H9 (cell line): ENCODE measurements around the gene NUDT21. TPM values are rescaled to one million over a fixed set of nuclear protein-coding genes. Genes with fewer than 3 reads are reported as not detected.

Experiments
- DNase-seq: peaks from one replicate; pipeline ENCODE4 v3.0.0-alpha.2; 2017
- H2AFZ ChIP-seq: one replicate; pipeline ENCODE4 v1.6.1; 2013; ENCODE audit warnings: mild to moderate bottlenecking, low read length, control low read depth, moderate library complexity
- H2AK5ac ChIP-seq: 2 replicates; pipeline ENCODE4 v1.6.1; 2013; ENCODE audit warnings: low read length, control low read depth, mixed read lengths; ENCODE audit not compliant: insufficient read length
- H2BK120ac ChIP-seq: one replicate; pipeline ENCODE4 v1.6.1; 2013; ENCODE audit warnings: low read depth, mild to moderate bottlenecking, low read length, control low read depth, inconsistent platforms; ENCODE audit not compliant: poor library complexity, severe bottlenecking
- H2BK12ac ChIP-seq: 2 replicates; pipeline ENCODE4 v1.6.1; 2013; ENCODE audit warnings: low read length, control low read depth, mixed read lengths, low read depth; ENCODE audit not compliant: insufficient read length
- H2BK15ac ChIP-seq: 2 replicates; pipeline ENCODE4 v1.6.1; 2013; ENCODE audit warnings: low read depth, low read length, control low read depth
- H2BK20ac ChIP-seq: one replicate; pipeline ENCODE4 v1.6.1; 2013; ENCODE audit warnings: low read depth, mild to moderate bottlenecking, low read length, control low read depth, inconsistent platforms; ENCODE audit not compliant: poor library complexity, severe bottlenecking
- H2BK5ac ChIP-seq: 2 replicates; pipeline ENCODE4 v1.6.1; 2013; ENCODE audit warnings: low read length, control low read depth, mixed read lengths; ENCODE audit not compliant: insufficient read length
- H3K14ac ChIP-seq: 2 replicates; pipeline ENCODE4 v1.6.1; 2013; ENCODE audit warnings: low read length, control low read depth; ENCODE audit not compliant: insufficient read depth
- H3K18ac ChIP-seq: 2 replicates; pipeline ENCODE4 v1.6.1; 2013; ENCODE audit warnings: low read depth, mild to moderate bottlenecking, mixed read lengths, low read length, control low read depth; ENCODE audit not compliant: insufficient read length
- H3K23ac ChIP-seq: 2 replicates; pipeline ENCODE4 v1.6.1; 2013; ENCODE audit warnings: low read length, control low read depth, mixed read lengths, low read depth; ENCODE audit not compliant: insufficient read length
- H3K23me2 ChIP-seq: 2 replicates; pipeline ENCODE4 v1.6.1; 2013; ENCODE audit warnings: low read depth, mild to moderate bottlenecking, mixed read lengths, low read length, control low read depth; ENCODE audit not compliant: insufficient read length, poor library complexity, severe bottlenecking
- H3K27ac ChIP-seq: 2 replicates; pipeline ENCODE4 v1.5.1; 2013; ENCODE audit warnings: low read length, control low read depth, mixed read lengths, low read depth; ENCODE audit not compliant: insufficient read length
- H3K27me3 ChIP-seq: 2 replicates; pipeline ENCODE4 v1.6.1; 2013; ENCODE audit warnings: low read length, control low read depth, inconsistent platforms; ENCODE audit not compliant: insufficient read depth
- H3K4ac ChIP-seq: 2 replicates; pipeline ENCODE4 v1.6.1; 2013; ENCODE audit warnings: low read depth, mild to moderate bottlenecking, control low read depth, inconsistent platforms, low read length, moderate library complexity
- H3K4me1 ChIP-seq: 2 replicates; pipeline ENCODE4 v1.6.1; 2013; ENCODE audit warnings: low read length, control low read depth, inconsistent platforms; ENCODE audit not compliant: insufficient read depth
- H3K4me2 ChIP-seq: 2 replicates; pipeline ENCODE4 v1.6.1; 2013; ENCODE audit warnings: low read length, control low read depth, mixed read lengths; ENCODE audit not compliant: insufficient read length, insufficient read depth
- H3K56ac ChIP-seq: 2 replicates; pipeline ENCODE4 v1.6.1; 2013; ENCODE audit warnings: low read depth, mild to moderate bottlenecking, mixed read lengths, low read length, control low read depth; ENCODE audit not compliant: insufficient read length
- H3K79me1 ChIP-seq: 2 replicates; pipeline ENCODE4 v1.6.1; 2013; ENCODE audit warnings: low read depth, mild to moderate bottlenecking, moderate library complexity, low read length, control low read depth, inconsistent platforms; ENCODE audit not compliant: insufficient read depth, poor library complexity, severe bottlenecking
- H3K79me2 ChIP-seq: 2 replicates; pipeline ENCODE4 v1.6.1; 2013; ENCODE audit warnings: low read length, control low read depth, inconsistent platforms; ENCODE audit not compliant: insufficient read depth
- H3K9ac ChIP-seq: 2 replicates; pipeline ENCODE4 v1.6.1; 2013; ENCODE audit warnings: low read length, control low read depth, mixed read lengths; ENCODE audit not compliant: insufficient read length; ENCODE audit errors: extremely low read depth
- H3K9me3 ChIP-seq: one replicate; pipeline ENCODE4 v1.6.1; 2013; ENCODE audit warnings: low read depth, low read length, inconsistent platforms; ENCODE audit not compliant: control insufficient read depth
- H3T11ph ChIP-seq: one replicate; pipeline ENCODE4 v1.6.1; 2013; ENCODE audit warnings: mild to moderate bottlenecking, low read length, control low read depth, inconsistent platforms
- H4K20me1 ChIP-seq: one replicate; pipeline ENCODE4 v1.6.1; 2013; ENCODE audit not compliant: control insufficient read depth, insufficient read length, insufficient read depth
- H4K5ac ChIP-seq: 2 replicates; pipeline ENCODE4 v1.6.1; 2013; ENCODE audit warnings: low read depth, mild to moderate bottlenecking, mixed read lengths, low read length, control low read depth; ENCODE audit not compliant: insufficient read length
- H4K8ac ChIP-seq: replicated peaks from 2 replicates; pipeline ENCODE4 v1.6.1; 2013; ENCODE audit warnings: low read length, control low read depth, mixed read lengths, low read depth; ENCODE audit not compliant: insufficient read length
- H4K91ac ChIP-seq: 2 replicates; pipeline ENCODE4 v1.6.1; 2013; ENCODE audit warnings: low read depth, mild to moderate bottlenecking, moderate library complexity, mixed read lengths, low read length, control low read depth; ENCODE audit not compliant: insufficient read length
- H3K27ac Mint-ChIP-seq, 3 experiments: 2 replicates in 2 of 3; 3 replicates in 1 of 3; pipeline ENCODE4 v1.8.0; 2020 to 2021; ENCODE audit warnings: mixed read lengths in 3 of 3, mild to moderate bottlenecking in 1 of 3, moderate library complexity in 1 of 3
- H3K27me3 Mint-ChIP-seq: 2 replicates; pipeline ENCODE4 v1.8.0; 2021; ENCODE audit warnings: low read depth, mild to moderate bottlenecking, moderate library complexity, mixed read lengths
- H3K36me3 Mint-ChIP-seq, 3 experiments: 2 replicates in 2 of 3; 3 replicates in 1 of 3; pipeline ENCODE4 v1.8.0; 2020 to 2021; ENCODE audit warnings: low read depth in 3 of 3, mixed read lengths in 3 of 3; ENCODE audit not compliant: insufficient read depth in 1 of 3
- H3K4me1 Mint-ChIP-seq, 2 experiments: 2 replicates each; pipeline ENCODE4 v1.8.0; 2020; ENCODE audit warnings: mixed read lengths in 2 of 2
- H3K4me3 Mint-ChIP-seq, 2 experiments: 2 replicates in 1 of 2; 3 replicates in 1 of 2; pipeline ENCODE4 v1.8.0; 2020 to 2021; ENCODE audit warnings: mild to moderate bottlenecking in 2 of 2, mixed read lengths in 2 of 2, moderate library complexity in 1 of 2
- H3K9me3 Mint-ChIP-seq, 2 experiments: 2 replicates in 1 of 2; 3 replicates in 1 of 2; pipeline ENCODE4 v1.8.0; 2020; ENCODE audit warnings: mild to moderate bottlenecking in 2 of 2, mixed read lengths in 2 of 2, moderate library complexity in 1 of 2
- CTCF ChIP-seq: fragments of 200-600 bp; sonication (generic); conservative IDR thresholded peaks from 3 replicates; pipeline ENCODE4 v1.8.0; 2021; ENCODE audit warnings: antibody characterized with exemption, mild to moderate bottlenecking
- WGBS: extraction: QIAGEN DNeasy Blood & Tissue Kit; methylation state at CpG from one replicate; pipeline ENCODE4 v1.1.7; 2013; ENCODE audit warnings: missing lambda C conversion rate, low lambda C conversion rate, mixed read lengths; ENCODE audit not compliant: insufficient read length; ENCODE audit errors: extremely low coverage; 5-methylcytosine and 5-hydroxymethylcytosine counted together
- total RNA-seq: library from RNA; stranded (reverse); gene quantifications from 2 replicates; pipeline ENCODE4 v1.2.1, GENCODE V29; 2021

Gene NUDT21
- total RNA-seq, 1 experiment from 2014 or later, result 276 TPM

GRCh38 chr16:56438038-56438437 is 13.1 kb downstream of the NUDT21 start:
- Histone ChIP-seq H2BK120ac (no peak overlapping the region), H3K79me2 (no peaks in the 10 kb centered on the region), H2BK5ac (no peak overlapping the region), H3K23me2 (no peaks in the 10 kb centered on the region), H3K27ac (no peak overlapping the region), H3T11ph (no peak overlapping the region), H3K9ac (no peak overlapping the region), H3K79me1 (no peaks in the 10 kb centered on the region), H3K14ac (no peak overlapping the region), H3K23ac (no peak overlapping the region), H4K91ac (no peak overlapping the region), H4K20me1 (no peaks in the 10 kb centered on the region), H2BK20ac (no peak overlapping the region), H3K27me3 (no peaks in the 10 kb centered on the region), H3K4me1 (no peaks in the 10 kb centered on the region), H2BK15ac (no peak overlapping the region), H4K8ac (no peak overlapping the region), H3K9me3 (no peaks in the 10 kb centered on the region), H2BK12ac (no peak overlapping the region), H2AFZ (no peak overlapping the region), H3K4ac (no peak overlapping the region), H3K4me2 (no peak overlapping the region), H3K18ac (no peak overlapping the region), H3K56ac (no peak overlapping the region), H2AK5ac (no peak overlapping the region), H4K5ac (no peak overlapping the region)
- no peak for TF ChIP-seq CTCF
- Mint-ChIP-seq H3K27ac (no peak overlapping the region), H3K4me3 (no peak overlapping the region), H3K27me3 (no peaks in the 10 kb centered on the region), H3K36me3 (peaks cover 23 to 74% (median 74%) of the 10 kb centered on the region in 3 experiments), H3K4me1 (no peaks in the 10 kb centered on the region), H3K9me3 (no peaks in the 10 kb centered on the region)
- no CpG with 5 or more reads among the region's 1 CpG for WGBS
- DNase-seq, result no peak
